Measurements from ENCODE around the gene PARVB. TPM values are rescaled to one million over a fixed set of nuclear protein-coding genes. Genes with fewer than 3 reads are reported as not detected.

The PARVB gene
- total and polyA plus RNA-seq, 2 donors (not counting 3 experiments of a cell fraction or from before 2014, with no cell fraction given), result 155 to 162 TPM

DNA sequence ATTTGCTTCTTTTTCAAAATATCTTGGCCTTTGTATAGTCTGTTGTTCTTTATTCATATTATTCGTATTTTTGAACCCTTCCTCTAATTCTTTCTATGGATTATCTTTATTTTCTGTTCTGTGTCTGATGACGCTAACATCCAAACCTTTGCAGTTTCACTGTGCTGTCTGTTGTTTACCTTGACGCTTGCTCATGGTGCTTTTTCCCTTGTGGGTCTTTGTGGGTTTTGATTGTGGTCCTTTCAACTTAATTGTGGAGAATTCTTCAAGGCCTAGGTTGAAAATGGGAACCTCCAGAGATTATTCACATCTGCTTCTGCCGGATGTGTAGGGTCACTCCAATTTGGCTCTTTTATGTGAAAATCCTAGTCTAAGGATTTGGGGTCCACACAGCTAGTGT lies 191.2 kb downstream of the PARVB start:
- no peak for FAIRE-seq
- dilution Hi-C loops (cut with MboI; ENCODE audit: extremely low pct_ligation_motif_present, low sequenced_read_pairs), result no loop called here
- CTCF ChIA-PET, result no interaction called here

More for the DNA sequence above, 191.2 kb downstream of the PARVB start:
- Histone ChIP-seq H3K27me3 (ENCODE audit: control insufficient read depth in 2 of 2, insufficient read depth in 2 of 2, low read length in 2 of 2) (no peaks in the 10 kb centered on the region), H3K27ac (ENCODE audit: insufficient read depth, low read depth, low read length) (no peak overlapping the region), H3K79me2 (ENCODE audit: control insufficient read depth, insufficient read depth, low read length) (no peaks in the 10 kb centered on the region), H3K9ac (replicated peaks; ENCODE audit: extremely low read depth, insufficient read depth, low read length) (no peak overlapping the region), H3K9me1 (replicated peaks; ENCODE audit: control insufficient read depth, extremely low read depth, insufficient read depth, low read length) (no peaks in the 10 kb centered on the region), H3K4me1 (ENCODE audit: control insufficient read depth, extremely low read depth, insufficient read depth, low read length) (no peaks in the 10 kb centered on the region), H2AFZ (ENCODE audit: low read depth, low read length) (no peak overlapping the region), H3K9me3 (replicated peaks; ENCODE audit: control insufficient read depth, insufficient read depth, low read length) (no peaks in the 10 kb centered on the region), H4K20me1 (replicated peaks; ENCODE audit: control insufficient read depth, extremely low read depth, insufficient read depth, low read length) (no peaks in the 10 kb centered on the region), H3K36me3 (ENCODE audit: control insufficient read depth in 2 of 2, extremely low read depth in 1 of 2, insufficient read depth in 2 of 2, low read length in 2 of 2) (no peaks in the 10 kb centered on the region), H3K4me2 (ENCODE audit: insufficient read depth, low read length) (no peak overlapping the region), H3K4me3 (replicated peaks in 1 of 3; ENCODE audit: insufficient read depth in 1 of 3, low read depth in 1 of 3, low read length in 3 of 3) (no peak overlapping the region)
- intact Hi-C loops (cut with micrococcal nuclease), result no loop called here
- POLR2A ChIA-PET, result no interaction called here
- no TSS peak for BruUV-seq (replicated peaks)
- no peak for DNase-seq (ENCODE audit: low read depth, low spot score)
- TF ChIP-seq GATA2 (IDR thresholded peaks at IDR 0.05; ENCODE audit: insufficient read depth, insufficient read length, low read depth, low read length) (no peak), POLR2AphosphoS5 (IDR thresholded peaks at IDR 0.05; ENCODE audit: insufficient read depth, low read depth, low read length) (no peak), MYC (IDR thresholded peaks at IDR 0.05; ENCODE audit: low read depth, low read length) (no peak), FOS (IDR thresholded peaks at IDR 0.05; ENCODE audit: borderline replicate concordance, insufficient read depth, low read length) (no peak), JUN (IDR thresholded peaks at IDR 0.05; ENCODE audit: borderline replicate concordance, insufficient read depth, insufficient read length, low read depth) (no peak), EZH2 (IDR thresholded peaks at IDR 0.05; ENCODE audit: borderline replicate concordance, low read depth, low read length, severe bottlenecking) (no peak), POLR2A (IDR thresholded peaks at IDR 0.05; ENCODE audit: low read depth, low read length) (no peak)
- TF ChIP-seq, protein P1, sequence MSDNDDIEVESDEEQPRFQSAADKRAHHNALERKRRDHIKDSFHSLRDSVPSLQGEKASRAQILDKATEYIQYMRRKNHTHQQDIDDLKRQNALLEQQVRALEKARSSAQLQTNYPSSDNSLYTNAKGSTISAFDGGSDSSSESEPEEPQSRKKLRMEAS (IDR thresholded peaks at IDR 0.05; ENCODE audit: insufficient read depth, insufficient read length), result no peak
- TF ChIP-seq, protein P2, sequence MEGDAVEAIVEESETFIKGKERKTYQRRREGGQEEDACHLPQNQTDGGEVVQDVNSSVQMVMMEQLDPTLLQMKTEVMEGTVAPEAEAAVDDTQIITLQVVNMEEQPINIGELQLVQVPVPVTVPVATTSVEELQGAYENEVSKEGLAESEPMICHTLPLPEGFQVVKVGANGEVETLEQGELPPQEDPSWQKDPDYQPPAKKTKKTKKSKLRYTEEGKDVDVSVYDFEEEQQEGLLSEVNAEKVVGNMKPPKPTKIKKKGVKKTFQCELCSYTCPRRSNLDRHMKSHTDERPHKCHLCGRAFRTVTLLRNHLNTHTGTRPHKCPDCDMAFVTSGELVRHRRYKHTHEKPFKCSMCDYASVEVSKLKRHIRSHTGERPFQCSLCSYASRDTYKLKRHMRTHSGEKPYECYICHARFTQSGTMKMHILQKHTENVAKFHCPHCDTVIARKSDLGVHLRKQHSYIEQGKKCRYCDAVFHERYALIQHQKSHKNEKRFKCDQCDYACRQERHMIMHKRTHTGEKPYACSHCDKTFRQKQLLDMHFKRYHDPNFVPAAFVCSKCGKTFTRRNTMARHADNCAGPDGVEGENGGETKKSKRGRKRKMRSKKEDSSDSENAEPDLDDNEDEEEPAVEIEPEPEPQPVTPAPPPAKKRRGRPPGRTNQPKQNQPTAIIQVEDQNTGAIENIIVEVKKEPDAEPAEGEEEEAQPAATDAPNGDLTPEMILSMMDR (IDR thresholded peaks at IDR 0.05; ENCODE audit: extremely low read depth in 1 of 2, insufficient read depth in 1 of 2, low read depth in 1 of 2, low read length in 2 of 2), result no peak

Measured in endothelial cell of umbilical vein (primary cell).